Neural cell (in vitro differentiated cells): ENCODE results near the gene S100A2. TPM values are rescaled to one million over a fixed set of nuclear protein-coding genes. Genes with fewer than 3 reads are reported as not detected.

Source experiments
- H2AFZ ChIP-seq: fragments of 200-600, 300-800 bp; sonication (generic), shearing (Covaris generic); 2 replicates; pipeline ENCODE4 v1.6.0; 2014; ENCODE audit warnings: low read depth, mild to moderate bottlenecking, antibody characterized with exemption, low read length, moderate library complexity
- H3F3A ChIP-seq: fragments of 200-600 bp; shearing (Covaris generic); 2 replicates; pipeline ENCODE4 v1.6.1; 2016; ENCODE audit warnings: mild to moderate bottlenecking, moderate library complexity, mixed read lengths, antibody characterized with exemption, low read length; ENCODE audit not compliant: insufficient read depth, poor library complexity, severe bottlenecking
- H3K27ac ChIP-seq: fragments of 200-600, 300-800 bp; sonication (generic), shearing (Covaris generic); 2 replicates; pipeline ENCODE4 v1.5.1; 2014; ENCODE audit warnings: mild to moderate bottlenecking, low read length, moderate library complexity
- H3K27me3 ChIP-seq: fragments of 300-800, 200-600 bp; sonication (generic), shearing (Covaris generic); 2 replicates; pipeline ENCODE4 v1.6.0; 2014; ENCODE audit warnings: mild to moderate bottlenecking, low read depth, low read length, moderate library complexity; ENCODE audit not compliant: insufficient read depth
- H3K36me3 ChIP-seq: fragments of 300-800, 200-600 bp; sonication (generic), shearing (Covaris generic); 2 replicates; pipeline ENCODE4 v1.5.1; 2014; ENCODE audit warnings: mild to moderate bottlenecking, antibody characterized with exemption, low read length, moderate library complexity; ENCODE audit not compliant: insufficient read depth
- H3K4me2 ChIP-seq: fragments of 300-800, 200-600 bp; sonication (generic), shearing (Covaris generic); 2 replicates; pipeline ENCODE4 v1.6.0; 2014; ENCODE audit warnings: mild to moderate bottlenecking, low read length
- H3K4me3 ChIP-seq: fragments of 300-800, 200-600 bp; sonication (generic), shearing (Covaris generic); 2 replicates; pipeline ENCODE4 v1.5.1; 2014; ENCODE audit warnings: mild to moderate bottlenecking, low read length, moderate library complexity
- H3K79me2 ChIP-seq: fragments of 200-600 bp; shearing (Covaris generic); replicated peaks from 2 replicates; pipeline ENCODE4 v1.6.0; 2014; ENCODE audit warnings: mild to moderate bottlenecking, low read length, moderate library complexity; ENCODE audit not compliant: insufficient read depth
- H3K9ac ChIP-seq: fragments of 300-800, 200-600 bp; sonication (generic), shearing (Covaris generic); 2 replicates; pipeline ENCODE4 v1.6.1; 2016; ENCODE audit warnings: mild to moderate bottlenecking, low read length, mixed read lengths
- H3K9me2 ChIP-seq: fragments of 200-600 bp; shearing (Covaris generic); 2 replicates; pipeline ENCODE4 v1.6.1; 2016; ENCODE audit warnings: mild to moderate bottlenecking, low read length, mixed read lengths; ENCODE audit not compliant: insufficient read depth
- H3K9me3 ChIP-seq: fragments of 200-600, 300-800 bp; sonication (generic), shearing (Covaris generic); 2 replicates; pipeline ENCODE4 v1.6.1; 2016; ENCODE audit warnings: mild to moderate bottlenecking, mixed run types, low read length, moderate library complexity, mixed read lengths
- H4K20me1 ChIP-seq: fragments of 200-600 bp; shearing (Covaris generic); 2 replicates; pipeline ENCODE4 v1.6.1; 2016; ENCODE audit warnings: mild to moderate bottlenecking, mixed run types; ENCODE audit not compliant: insufficient read depth
- EP300 ChIP-seq: fragments of 450-650 bp; conservative IDR thresholded peaks from 2 replicates; pipeline ENCODE4 v1.6.1; 2014; ENCODE audit warnings: antibody characterized with exemption, mild to moderate bottlenecking, moderate library complexity; ENCODE audit not compliant: poor library complexity, severe bottlenecking
- EZH2 ChIP-seq: fragments of 200-600, 300-800 bp; shearing (Covaris generic), sonication (generic); IDR thresholded peaks from 2 replicates; pipeline ENCODE4 v1.6.1; 2014; ENCODE audit warnings: antibody characterized with exemption, low read length, borderline replicate concordance, mild to moderate bottlenecking; ENCODE audit not compliant: insufficient read depth, poor library complexity, severe bottlenecking
- MXI1 ChIP-seq: fragments of 450-650 bp; conservative IDR thresholded peaks from 2 replicates; pipeline ENCODE4 v1.6.1; 2014; ENCODE audit warnings: antibody characterized with exemption, mild to moderate bottlenecking; ENCODE audit not compliant: poor library complexity, severe bottlenecking
- POLR2AphosphoS5 ChIP-seq: IDR thresholded peaks from 2 replicates; pipeline ENCODE4 v1.6.1; 2012
- RAD21 ChIP-seq: fragments of 450-650 bp; conservative IDR thresholded peaks from 2 replicates; pipeline ENCODE4 v1.6.1; 2014; ENCODE audit warnings: antibody characterized with exemption, mild to moderate bottlenecking, moderate library complexity
- REST ChIP-seq: IDR thresholded peaks from 2 replicates; pipeline ENCODE4 v1.6.1; 2012; ENCODE audit warnings: borderline replicate concordance
- SMC3 ChIP-seq: fragments of 450-650 bp; conservative IDR thresholded peaks from 2 replicates; pipeline ENCODE4 v1.6.1; 2014; ENCODE audit warnings: antibody characterized with exemption, mild to moderate bottlenecking, moderate library complexity; ENCODE audit not compliant: poor library complexity
- TAF1 ChIP-seq: IDR thresholded peaks from 2 replicates; pipeline ENCODE4 v1.6.1; 2012; ENCODE audit warnings: low read depth
- polyA plus RNA-seq: library from polyadenylated mRNA; depleted of rRNA; stranded (reverse); fragments of >200 nt; gene quantifications from 2 replicates; pipeline ENCODE4 v1.2.3, GENCODE V29; 2014
- TF ChIP-seq, protein P1 (sequence below): fragments of 450-650 bp; IDR thresholded peaks from 2 replicates; pipeline ENCODE4 v1.5.1; 2014; ENCODE audit warnings: antibody characterized with exemption, mild to moderate bottlenecking, moderate library complexity; ENCODE audit not compliant: poor library complexity, severe bottlenecking

Gene S100A2
- polyA plus RNA-seq, 1 donor from 2014 or later: not detected

- no peaks in the 10 kb centered on the region for H3K9me3 ChIP-seq
- H2AFZ ChIP-seq: no peak overlapping the region
- H3K79me2 ChIP-seq: no peaks in the 10 kb centered on the region
- no peak overlapping the region for H3K4me2 ChIP-seq
- H3F3A ChIP-seq: no peaks in the 10 kb centered on the region
- H3K36me3 ChIP-seq: no peaks in the 10 kb centered on the region
- H3K9ac ChIP-seq: no peak overlapping the region
- no peaks in the 10 kb centered on the region for H4K20me1 ChIP-seq
- H3K4me3 ChIP-seq: no peak overlapping the region
- no peak overlapping the region for H3K27ac ChIP-seq
- H3K9me2 ChIP-seq: no peaks in the 10 kb centered on the region
- TF ChIP-seq TAF1 (no peak), REST (no peak)
- H3K27me3 ChIP-seq: no peaks in the 10 kb centered on the region
Measured at GRCh38 chr1:153614906-153615305, 49.3 kb upstream of the S100A2 start.

- TF ChIP-seq REST (no peak), MXI1 (no peak), EP300 (no peak), RAD21 (no peak), EZH2 (no peak), SMC3 (no peak), TAF1 (no peak), POLR2AphosphoS5 (no peak)
- TF ChIP-seq, protein P1, sequence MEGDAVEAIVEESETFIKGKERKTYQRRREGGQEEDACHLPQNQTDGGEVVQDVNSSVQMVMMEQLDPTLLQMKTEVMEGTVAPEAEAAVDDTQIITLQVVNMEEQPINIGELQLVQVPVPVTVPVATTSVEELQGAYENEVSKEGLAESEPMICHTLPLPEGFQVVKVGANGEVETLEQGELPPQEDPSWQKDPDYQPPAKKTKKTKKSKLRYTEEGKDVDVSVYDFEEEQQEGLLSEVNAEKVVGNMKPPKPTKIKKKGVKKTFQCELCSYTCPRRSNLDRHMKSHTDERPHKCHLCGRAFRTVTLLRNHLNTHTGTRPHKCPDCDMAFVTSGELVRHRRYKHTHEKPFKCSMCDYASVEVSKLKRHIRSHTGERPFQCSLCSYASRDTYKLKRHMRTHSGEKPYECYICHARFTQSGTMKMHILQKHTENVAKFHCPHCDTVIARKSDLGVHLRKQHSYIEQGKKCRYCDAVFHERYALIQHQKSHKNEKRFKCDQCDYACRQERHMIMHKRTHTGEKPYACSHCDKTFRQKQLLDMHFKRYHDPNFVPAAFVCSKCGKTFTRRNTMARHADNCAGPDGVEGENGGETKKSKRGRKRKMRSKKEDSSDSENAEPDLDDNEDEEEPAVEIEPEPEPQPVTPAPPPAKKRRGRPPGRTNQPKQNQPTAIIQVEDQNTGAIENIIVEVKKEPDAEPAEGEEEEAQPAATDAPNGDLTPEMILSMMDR: no peak
Measured at GRCh38 chr1:153614189-153614900, 48.7 kb upstream of the S100A2 start.

More at GRCh38 chr1:153614189-153614900, 48.7 kb upstream of the S100A2 start:
- Histone ChIP-seq H3K4me3 (no peak overlapping the region), H3K27ac (no peak overlapping the region), H2AFZ (no peak overlapping the region), H3K4me2 (no peak overlapping the region), H3K9ac (no peak overlapping the region), H3K36me3 (no peaks in the 10 kb centered on the region), H4K20me1 (no peaks in the 10 kb centered on the region), H3K9me2 (no peaks in the 10 kb centered on the region), H3K9me3 (no peaks in the 10 kb centered on the region), H3K27me3 (no peaks in the 10 kb centered on the region), H3F3A (no peaks in the 10 kb centered on the region), H3K79me2 (no peaks in the 10 kb centered on the region)
